KMS-11 (cell line): ENCODE data around the gene CD82.

Experiments
- H2AFZ ChIP-seq: fragments of 200-600 bp; sonication (generic); 2 replicates; pipeline ENCODE4 v1.6.1; 2016; ENCODE audit warnings: antibody characterized with exemption, mixed run types, low read depth
- H3K27ac ChIP-seq: fragments of 200-600 bp; sonication (generic); 2 replicates; pipeline ENCODE4 v1.6.1; 2016; ENCODE audit warnings: mild to moderate bottlenecking, mixed run types
- H3K27me3 ChIP-seq: fragments of 200-600 bp; sonication (generic); 2 replicates; pipeline ENCODE4 v1.6.1; 2017; ENCODE audit warnings: mild to moderate bottlenecking, low read depth, mixed run types, moderate library complexity; ENCODE audit not compliant: insufficient read depth
- H3K36me3 ChIP-seq: fragments of 200-600 bp; sonication (generic); 2 replicates; pipeline ENCODE4 v1.6.1; 2017; ENCODE audit warnings: mild to moderate bottlenecking, mixed run types; ENCODE audit not compliant: insufficient read depth
- H3K4me1 ChIP-seq: fragments of 200-600 bp; sonication (generic); 2 replicates; pipeline ENCODE4 v1.6.1; 2016; ENCODE audit warnings: mild to moderate bottlenecking, low read depth, mixed run types; ENCODE audit not compliant: poor library complexity, severe bottlenecking
- H3K4me2 ChIP-seq: fragments of 200-600 bp; sonication (generic); 2 replicates; pipeline ENCODE4 v1.7.0; 2016; ENCODE audit warnings: mild to moderate bottlenecking, mixed run types
- H3K4me3 ChIP-seq: fragments of 200-600 bp; sonication (generic); IDR thresholded peaks from 2 replicates; pipeline ENCODE4 v1.6.1; 2017; ENCODE audit warnings: low read depth, low read length, mixed read lengths; ENCODE audit not compliant: insufficient read depth
- H3K79me2 ChIP-seq: fragments of 200-600 bp; sonication (generic); 2 replicates; pipeline ENCODE4 v1.6.1; 2016; ENCODE audit warnings: low read depth, mixed run types; ENCODE audit not compliant: insufficient read depth
- H3K9ac ChIP-seq: fragments of 200-600 bp; sonication (generic); 2 replicates; pipeline ENCODE4 v1.6.1; 2016; ENCODE audit warnings: mild to moderate bottlenecking, mixed run types
- H4K20me1 ChIP-seq: fragments of 200-600 bp; sonication (generic); 2 replicates; pipeline ENCODE4 v1.6.1; 2016; ENCODE audit warnings: mild to moderate bottlenecking, mixed run types; ENCODE audit not compliant: insufficient read depth
- CTCF ChIP-seq: fragments of 200-600 bp; sonication (generic); conservative IDR thresholded peaks from 2 replicates; pipeline ENCODE4 v1.6.1; 2017; ENCODE audit warnings: low read depth, mild to moderate bottlenecking, antibody characterized with exemption, low read length, moderate library complexity, mixed read lengths

CD82 gene

GRCh38 chr11:44629732-44630345 lies 64.4 kb downstream of the CD82 start:
- H3K79me2 ChIP-seq: no peaks in the 10 kb centered on the region
- H2AFZ ChIP-seq: no peak overlapping the region
- no peak overlapping the region for H3K4me3 ChIP-seq
- H4K20me1 ChIP-seq: no peaks in the 10 kb centered on the region
- no peak for TF ChIP-seq CTCF
- H3K9ac ChIP-seq: no peak overlapping the region
- H3K4me2 ChIP-seq: no peak overlapping the region
- no peak overlapping the region for H3K27ac ChIP-seq
- no peaks in the 10 kb centered on the region for H3K27me3 ChIP-seq
- no peaks in the 10 kb centered on the region for H3K36me3 ChIP-seq
- no peaks in the 10 kb centered on the region for H3K4me1 ChIP-seq

- H3K36me3 ChIP-seq: no peaks in the 10 kb centered on the region
- H3K27ac ChIP-seq: no peak overlapping the region
- no peak overlapping the region for H3K9ac ChIP-seq
- no peak for TF ChIP-seq CTCF
- H3K4me2 ChIP-seq: no peak overlapping the region
- no peaks in the 10 kb centered on the region for H4K20me1 ChIP-seq
- no peaks in the 10 kb centered on the region for H3K4me1 ChIP-seq
- H3K27me3 ChIP-seq: no peaks in the 10 kb centered on the region
- no peaks in the 10 kb centered on the region for H3K79me2 ChIP-seq
- H2AFZ ChIP-seq: no peak overlapping the region
- H3K4me3 ChIP-seq: no peak overlapping the region
Measured at GRCh38 chr11:44630511-44631210, 65.2 kb downstream of the CD82 start.

GRCh38 chr11:44631831-44632230 lies 66.4 kb downstream of the CD82 start:
- H4K20me1 ChIP-seq: no peaks in the 10 kb centered on the region
- H3K4me2 ChIP-seq: no peak overlapping the region

GRCh38 chr11:44632466-44633123 lies 67.1 kb downstream of the CD82 start:
- Histone ChIP-seq H3K27me3 (no peaks in the 10 kb centered on the region), H3K36me3 (no peaks in the 10 kb centered on the region), H3K27ac (no peak overlapping the region), H4K20me1 (no peaks in the 10 kb centered on the region), H3K79me2 (no peaks in the 10 kb centered on the region), H3K9ac (no peak overlapping the region), H3K4me1 (no peaks in the 10 kb centered on the region), H3K4me3 (no peak overlapping the region), H3K4me2 (no peak overlapping the region), H2AFZ (no peak overlapping the region)
- no peak for TF ChIP-seq CTCF

More at GRCh38 chr11:44631831-44632230, 66.4 kb downstream of the CD82 start:
- H2AFZ ChIP-seq: no peak overlapping the region
- no peak overlapping the region for H3K27ac ChIP-seq
- no peaks in the 10 kb centered on the region for H3K36me3 ChIP-seq
- H3K27me3 ChIP-seq: no peaks in the 10 kb centered on the region
- H3K4me1 ChIP-seq: no peaks in the 10 kb centered on the region
- H3K79me2 ChIP-seq: no peaks in the 10 kb centered on the region
- TF ChIP-seq CTCF: no peak
- no peak overlapping the region for H3K9ac ChIP-seq
- H3K4me3 ChIP-seq: no peak overlapping the region
